CD14-positive monocyte (primary cell): ENCODE measurements around the gene NUP93. TPM values are rescaled to one million over a fixed set of nuclear protein-coding genes. Genes with fewer than 3 reads are reported as not detected.

ENCODE experiments used
- DNase-seq, 3 donors: peaks; one replicate each; pipeline ENCODE4 v3.0.0-alpha.2; 2011 to 2022
- H2AFZ ChIP-seq: 2 replicates; pipeline ENCODE4 v1.6.0; 2012; ENCODE audit warnings: mild to moderate bottlenecking, low read depth, low read length, inconsistent platforms; ENCODE audit not compliant: insufficient read depth, poor library complexity, severe bottlenecking
- H3K27ac ChIP-seq, 2 donors: 1 replicate in 1 of 2; 2 replicates in 1 of 2; pipeline ENCODE4 v1.5.1; 2012 to 2013; ENCODE audit warnings: low read length in 2 of 2, control low read depth in 1 of 2, inconsistent platforms in 1 of 2, low read depth in 1 of 2, mild to moderate bottlenecking in 1 of 2
- H3K27me3 ChIP-seq, 2 donors: one replicate each; pipeline versions ENCODE4 v1.6.0 to v1.6.1; 2011 to 2013; ENCODE audit warnings: low read length in 2 of 2; ENCODE audit not compliant: control insufficient read depth in 2 of 2, insufficient read depth in 2 of 2
- H3K36me3 ChIP-seq, 2 donors: replicated peaks in 1 of 2; 1 replicate in 1 of 2; 2 replicates in 1 of 2; pipeline versions ENCODE4 v1.5.1 to v1.6.1; 2012 to 2013; ENCODE audit warnings: low read length in 2 of 2, control low read depth in 1 of 2, inconsistent platforms in 1 of 2, mild to moderate bottlenecking in 1 of 2; ENCODE audit not compliant: insufficient read depth in 2 of 2, control insufficient read depth in 1 of 2
- H3K4me1 ChIP-seq, 2 donors: 1 replicate in 1 of 2; 2 replicates in 1 of 2; pipeline versions ENCODE4 v1.5.1 to v1.6.1; 2012 to 2013; ENCODE audit warnings: low read length in 2 of 2, control low read depth in 1 of 2, inconsistent platforms in 1 of 2, mild to moderate bottlenecking in 1 of 2, moderate library complexity in 1 of 2; ENCODE audit not compliant: insufficient read depth in 2 of 2, control insufficient read depth in 1 of 2
- H3K4me2 ChIP-seq: replicated peaks from 2 replicates; pipeline ENCODE3; 2012; ENCODE audit warnings: low read length, moderate library complexity, mild to moderate bottlenecking; ENCODE audit not compliant: poor library complexity, severe bottlenecking; ENCODE audit errors: extremely low read depth
- H3K4me3 ChIP-seq, 3 experiments: fragments of 200-600 bp in 1 of 3; sonication (generic) in 1 of 3; replicated peaks in 1 of 3; 1 replicate in 2 of 3; 2 replicates in 1 of 3; pipeline ENCODE4 v1.5.1; 2011 to 2013; ENCODE audit warnings: low read length in 3 of 3, mild to moderate bottlenecking in 3 of 3, control low read depth in 2 of 3, low read depth in 2 of 3, inconsistent platforms in 1 of 3, moderate library complexity in 1 of 3
- H3K79me2 ChIP-seq: 2 replicates; pipeline ENCODE4 v1.6.0; 2012; ENCODE audit warnings: mild to moderate bottlenecking, control low read depth, inconsistent platforms, low read length, moderate library complexity; ENCODE audit not compliant: insufficient read depth
- H3K9ac ChIP-seq: 2 replicates; pipeline ENCODE4 v1.6.0; 2017; ENCODE audit warnings: low read length, mild to moderate bottlenecking; ENCODE audit not compliant: insufficient read depth, poor library complexity, severe bottlenecking
- H3K9me3 ChIP-seq, 2 donors: replicated peaks in 1 of 2; 1 replicate in 1 of 2; 2 replicates in 1 of 2; pipeline versions ENCODE4 v1.5.1 to v1.6.1; 2012 to 2013; ENCODE audit warnings: low read length in 2 of 2, control low read depth in 1 of 2; ENCODE audit not compliant: control insufficient read depth in 1 of 2, insufficient read depth in 1 of 2
- H4K20me1 ChIP-seq: 2 replicates; pipeline ENCODE4 v1.6.0; 2012; ENCODE audit warnings: mild to moderate bottlenecking, low read length, control low read depth, moderate library complexity; ENCODE audit not compliant: insufficient read depth
- H3K27ac Mint-ChIP-seq, 7 donors: one replicate each; pipeline ENCODE4 v1.8.0; 2020; ENCODE audit warnings: mild to moderate bottlenecking in 7 of 7, mixed read lengths in 7 of 7, moderate library complexity in 6 of 7, inconsistent platforms in 2 of 7
- H3K27me3 Mint-ChIP-seq, 3 donors: one replicate each; pipeline ENCODE4 v1.8.0; 2021 to 2022; ENCODE audit warnings: low read depth in 3 of 3, mild to moderate bottlenecking in 3 of 3, mixed read lengths in 3 of 3, moderate library complexity in 3 of 3, inconsistent platforms in 1 of 3
- H3K36me3 Mint-ChIP-seq, 2 donors: one replicate each; pipeline ENCODE4 v1.8.0; 2020; ENCODE audit warnings: mixed read lengths in 2 of 2, inconsistent platforms in 1 of 2, mild to moderate bottlenecking in 1 of 2
- H3K4me1 Mint-ChIP-seq: one replicate; pipeline ENCODE4 v1.8.0; 2020; ENCODE audit warnings: mild to moderate bottlenecking, mixed read lengths
- H3K4me3 Mint-ChIP-seq, 2 donors: one replicate each; pipeline ENCODE4 v1.8.0; 2020; ENCODE audit warnings: mild to moderate bottlenecking in 2 of 2, mixed read lengths in 2 of 2, moderate library complexity in 1 of 2
- H3K9me3 Mint-ChIP-seq, 7 donors: one replicate each; pipeline ENCODE4 v1.8.0; 2020 to 2022; ENCODE audit warnings: mixed read lengths in 7 of 7, mild to moderate bottlenecking in 6 of 7, moderate library complexity in 6 of 7, inconsistent platforms in 2 of 7
- WGBS: methylation state at CpG from one replicate; pipeline ENCODE4 v1.1.5; 2013; ENCODE audit warnings: missing lambda C conversion rate; ENCODE audit not compliant: insufficient coverage; 5-methylcytosine and 5-hydroxymethylcytosine counted together
- intact Hi-C, 2 donors: fragments of 100-400 bp; cut with micrococcal nuclease; formaldehyde crosslinking; loops; one replicate each; pipeline versions ENCODE4 v1.15.0 to v1.15.1; 2023
- polyA plus RNA-seq, 3 donors: library from polyadenylated mRNA; depleted of rRNA in 1 of 3; unstranded in 2 of 3; stranded (reverse) in 1 of 3; fragments of 300-500 nt in 2 of 3; fragments of >200 nt in 1 of 3; fragmentation: Illumina TruSeq in 2 of 3; gene quantifications; 1 replicate in 2 of 3; 2 replicates in 1 of 3; pipeline ENCODE4 v1.2.3, GENCODE V29; 2012 to 2021
- TF ChIP-seq, protein P1 (sequence below): fragments of 200-600 bp; IDR thresholded peaks from one replicate; pipeline ENCODE4 v1.8.0; 2022; ENCODE audit warnings: antibody characterized with exemption, mild to moderate bottlenecking

The NUP93 gene
- polyA plus RNA-seq, 3 donors, result 46.6 to 77.7 (median 59.4) TPM

DNA sequence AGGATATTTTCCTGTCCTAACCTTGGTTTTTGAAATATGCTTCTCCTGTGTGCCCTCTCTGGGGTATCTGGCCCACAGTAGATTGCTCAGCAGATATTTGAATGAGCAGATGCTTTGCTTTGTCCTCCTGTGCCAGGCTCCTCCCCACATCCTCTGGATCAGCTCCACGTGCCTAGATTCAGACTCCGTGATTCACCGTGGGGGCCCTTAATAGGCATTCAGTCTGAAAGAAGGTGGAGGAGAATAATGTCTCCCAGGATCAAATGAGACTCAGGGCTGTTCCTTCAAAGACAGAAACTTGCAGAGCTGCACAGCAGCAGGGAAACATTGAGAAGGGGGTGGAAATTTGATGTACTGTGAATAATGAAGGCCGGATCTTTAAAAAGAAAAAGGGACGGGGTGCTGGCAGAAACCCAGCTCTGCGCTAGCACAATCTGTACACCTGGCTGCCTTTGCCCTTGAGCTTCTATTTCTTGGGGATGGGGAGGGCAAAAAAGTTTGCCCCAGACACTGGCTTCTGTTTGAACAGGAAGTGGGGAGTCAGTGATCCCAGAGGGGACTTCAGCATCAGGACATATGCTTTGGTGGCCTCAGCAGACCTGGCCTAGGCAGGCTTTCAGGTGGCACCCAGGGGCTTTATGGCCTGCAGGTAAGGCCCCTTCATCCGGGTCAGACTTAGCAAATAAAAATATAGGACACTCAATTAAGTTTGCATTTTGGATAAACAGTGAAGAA is 119.2 kb downstream of the NUP93 start:
- Histone ChIP-seq H3K27me3 (no peaks in the 10 kb centered on the region), H3K4me2 (no peak overlapping the region), H3K9ac (no peak overlapping the region), H3K9me3 (no peaks in the 10 kb centered on the region), H4K20me1 (no peaks in the 10 kb centered on the region), H3K79me2 (no peaks in the 10 kb centered on the region), H3K4me3 (no peak overlapping the region), H2AFZ (no peak overlapping the region), H3K27ac (no peak overlapping the region), H3K36me3 (peaks cover 11 to 19% of the 10 kb centered on the region in 2 donors), H3K4me1 (peaks cover 20 to 27% of the 10 kb centered on the region in 2 donors)
- 84% methylated on average over 6 of the region's 7 CpGs for WGBS
- no peak for DNase-seq
- H3K36me3 Mint-ChIP-seq, result peaks cover 18 to 19% of the 10 kb centered on the region in 2 donors
- no peak overlapping the region for H3K27ac Mint-ChIP-seq
- H3K4me1 Mint-ChIP-seq, result peaks cover 38% of the 10 kb centered on the region
- peaks cover 0 to 4% (median 0%) of the 10 kb centered on the region in 7 donors for H3K9me3 Mint-ChIP-seq
- H3K4me3 Mint-ChIP-seq, result no peak overlapping the region
- intact Hi-C loops, result no loop called here
- TF ChIP-seq, protein P1, sequence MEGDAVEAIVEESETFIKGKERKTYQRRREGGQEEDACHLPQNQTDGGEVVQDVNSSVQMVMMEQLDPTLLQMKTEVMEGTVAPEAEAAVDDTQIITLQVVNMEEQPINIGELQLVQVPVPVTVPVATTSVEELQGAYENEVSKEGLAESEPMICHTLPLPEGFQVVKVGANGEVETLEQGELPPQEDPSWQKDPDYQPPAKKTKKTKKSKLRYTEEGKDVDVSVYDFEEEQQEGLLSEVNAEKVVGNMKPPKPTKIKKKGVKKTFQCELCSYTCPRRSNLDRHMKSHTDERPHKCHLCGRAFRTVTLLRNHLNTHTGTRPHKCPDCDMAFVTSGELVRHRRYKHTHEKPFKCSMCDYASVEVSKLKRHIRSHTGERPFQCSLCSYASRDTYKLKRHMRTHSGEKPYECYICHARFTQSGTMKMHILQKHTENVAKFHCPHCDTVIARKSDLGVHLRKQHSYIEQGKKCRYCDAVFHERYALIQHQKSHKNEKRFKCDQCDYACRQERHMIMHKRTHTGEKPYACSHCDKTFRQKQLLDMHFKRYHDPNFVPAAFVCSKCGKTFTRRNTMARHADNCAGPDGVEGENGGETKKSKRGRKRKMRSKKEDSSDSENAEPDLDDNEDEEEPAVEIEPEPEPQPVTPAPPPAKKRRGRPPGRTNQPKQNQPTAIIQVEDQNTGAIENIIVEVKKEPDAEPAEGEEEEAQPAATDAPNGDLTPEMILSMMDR, result no peak
- H3K27me3 Mint-ChIP-seq, result peaks cover 0 to 2% (median 2%) of the 10 kb centered on the region in 3 donors

DNA sequence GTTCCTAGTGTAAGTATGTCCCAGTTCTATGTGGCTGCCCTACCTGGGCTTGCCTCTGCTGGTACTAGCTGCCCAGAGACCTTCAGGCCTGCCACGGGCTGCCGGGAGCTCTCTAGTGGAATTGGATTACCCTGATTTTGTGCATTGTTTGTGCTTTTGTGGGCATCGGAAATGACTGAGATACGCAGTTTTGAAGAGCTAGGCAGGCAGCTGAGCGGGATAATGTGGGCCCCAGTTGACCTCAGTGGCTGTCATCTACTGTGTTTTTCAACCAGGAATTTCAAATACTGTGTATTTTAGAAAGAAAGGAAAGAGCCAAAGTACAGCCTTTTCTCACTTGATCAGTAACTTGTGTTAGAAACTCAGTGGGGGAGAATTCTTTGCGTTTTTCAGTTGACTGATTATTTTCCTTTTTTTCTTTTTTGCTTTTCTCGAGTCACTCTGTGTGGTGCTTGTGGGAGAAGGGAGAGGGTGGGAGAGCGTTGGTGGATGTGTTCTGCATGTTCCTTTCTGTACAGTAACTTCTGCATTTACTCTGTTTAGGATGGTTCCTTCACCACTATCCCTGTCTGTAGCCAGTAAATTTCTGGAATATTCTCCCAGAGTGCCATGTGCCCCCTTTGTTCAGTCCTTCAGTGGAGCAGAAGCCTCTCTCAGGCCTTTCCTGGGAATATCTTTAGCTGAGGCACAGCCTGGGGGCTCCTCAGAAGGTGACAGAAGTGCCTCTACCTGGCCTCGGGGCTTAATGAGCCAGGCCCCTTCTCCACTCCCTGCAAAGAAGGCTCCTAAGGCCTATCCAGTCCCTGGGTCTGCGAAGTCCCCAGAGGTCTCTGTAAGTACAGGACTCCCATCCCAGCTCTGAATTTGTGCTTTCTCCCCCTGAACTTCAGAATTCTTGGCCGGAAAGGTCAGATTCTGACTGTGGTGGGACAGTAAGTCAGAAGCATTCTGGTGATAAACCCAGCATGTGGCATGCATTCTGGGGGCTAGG is 120.1 kb downstream of the NUP93 start:
- H3K4me2 ChIP-seq, result no peak overlapping the region
- H3K36me3 ChIP-seq, result peaks cover 4 to 11% of the 10 kb centered on the region in 2 donors
- H3K9me3 ChIP-seq, result no peaks in the 10 kb centered on the region
- H3K27me3 Mint-ChIP-seq, result peaks cover 0 to 2% (median 0%) of the 10 kb centered on the region in 3 donors
- H2AFZ ChIP-seq, result no peak overlapping the region
- no peaks in the 10 kb centered on the region for H4K20me1 ChIP-seq
- no peak overlapping the region for H3K4me3 Mint-ChIP-seq
- H3K4me1 Mint-ChIP-seq, result peaks cover 38% of the 10 kb centered on the region
- DNase-seq, result no peak
- no peak overlapping the region for H3K9ac ChIP-seq
- TF ChIP-seq, protein P1, result no peak
- H3K27me3 ChIP-seq, result no peaks in the 10 kb centered on the region
- H3K4me3 ChIP-seq, result no peak overlapping the region
- H3K9me3 Mint-ChIP-seq, result peaks cover 0 to 4% (median 0%) of the 10 kb centered on the region in 7 donors
- 82% methylated on average over 7 of the region's 11 CpGs for WGBS
- peak overlapping the region in 1 of 7 donors; percentile 41 for H3K27ac Mint-ChIP-seq
- peaks cover 9 to 11% of the 10 kb centered on the region in 2 donors for H3K36me3 Mint-ChIP-seq
- no peak overlapping the region for H3K27ac ChIP-seq
- intact Hi-C loops, result no loop called here
- peaks cover 20 to 27% of the 10 kb centered on the region in 2 donors for H3K4me1 ChIP-seq
- no peaks in the 10 kb centered on the region for H3K79me2 ChIP-seq
